Limb (tissue), 2 donors: Measurements from ENCODE around the gene HOXA5.
A peak's percentile ranks its signal among the peaks of the same experiment; 100 is the strongest.

Experiments
- DNase-seq, 2 donors: peaks; one replicate each; pipeline ENCODE4 v3.0.0-alpha.2; 2016; ENCODE audit errors: extremely low spot score in 2 of 2

HOXA5 gene

GRCh38 chr7:27137640-27138315 lies 5.7 kb downstream of the HOXA5 start:
- DNase-seq, result peak in 1 of 2 donors; percentile 19

GRCh38 chr7:27134392-27134791 lies 9.1 kb downstream of the HOXA5 start:
- peak in 1 of 2 donors; percentile 27 for DNase-seq

DNA sequence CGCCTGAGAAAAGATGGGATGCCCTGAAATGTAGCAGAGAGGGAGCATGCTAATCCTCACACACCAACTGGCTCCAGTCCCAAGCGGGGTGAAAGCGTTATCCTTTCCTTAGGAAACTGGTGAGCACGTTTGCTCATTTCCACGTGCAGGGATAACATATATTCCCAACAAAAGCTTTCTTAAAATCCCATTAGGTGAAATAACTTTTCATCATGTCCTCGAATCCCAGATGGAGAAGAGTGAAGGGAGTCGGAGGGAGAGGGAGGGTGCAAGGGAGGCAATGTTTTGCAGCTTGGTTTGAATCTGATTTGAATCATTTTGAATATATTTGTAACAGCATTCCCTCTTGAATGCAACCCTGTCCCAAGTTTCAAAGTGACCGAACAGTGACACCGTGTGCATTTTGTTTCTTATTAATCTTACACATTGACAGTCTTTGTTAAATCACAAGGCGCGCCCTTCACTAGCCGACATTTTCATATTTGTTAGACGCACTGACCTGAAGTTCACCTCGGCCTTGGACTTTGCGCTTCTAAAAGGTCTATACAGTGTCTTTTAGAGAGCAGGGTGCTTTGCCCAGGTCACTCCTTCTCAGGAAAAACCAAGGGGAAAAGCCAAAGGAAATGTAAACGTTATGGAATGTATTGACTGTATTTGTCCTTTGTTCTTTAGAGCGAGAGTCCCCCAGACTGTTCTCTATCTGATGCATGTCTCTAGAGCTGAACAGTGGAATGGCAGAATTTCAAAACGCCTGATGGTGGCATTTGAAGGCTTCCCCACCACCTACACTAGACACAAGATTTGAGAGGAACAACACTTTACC lies 9.9 kb downstream of the HOXA5 start:
- DNase-seq, result peak in 1 of 2 donors; percentile 38

- DNase-seq, result peak in 1 of 2 donors; percentile 11
These were observed 10.5 kb downstream of the HOXA5 start for GRCh38 chr7:27132978-27133377.

DNA sequence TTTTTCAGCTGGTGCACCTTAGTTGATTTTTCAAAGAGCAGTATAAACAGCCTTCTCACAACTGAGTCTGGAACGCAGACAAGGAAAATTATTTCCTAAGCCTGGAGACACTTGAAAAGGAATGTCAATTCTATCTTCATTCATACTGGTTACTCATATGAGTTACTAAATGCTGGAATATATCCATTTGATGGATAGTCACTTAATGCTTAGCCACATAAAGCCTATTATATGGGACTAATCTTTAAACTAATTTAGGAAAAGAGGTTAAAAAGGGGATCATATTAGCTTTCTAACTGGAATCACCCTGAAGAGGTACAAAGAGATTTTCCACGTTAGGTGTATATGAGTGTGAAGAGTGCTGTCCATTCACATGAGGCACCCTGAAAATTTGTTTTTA lies 11.3 kb downstream of the HOXA5 start:
- DNase-seq, result no peak

DNA sequence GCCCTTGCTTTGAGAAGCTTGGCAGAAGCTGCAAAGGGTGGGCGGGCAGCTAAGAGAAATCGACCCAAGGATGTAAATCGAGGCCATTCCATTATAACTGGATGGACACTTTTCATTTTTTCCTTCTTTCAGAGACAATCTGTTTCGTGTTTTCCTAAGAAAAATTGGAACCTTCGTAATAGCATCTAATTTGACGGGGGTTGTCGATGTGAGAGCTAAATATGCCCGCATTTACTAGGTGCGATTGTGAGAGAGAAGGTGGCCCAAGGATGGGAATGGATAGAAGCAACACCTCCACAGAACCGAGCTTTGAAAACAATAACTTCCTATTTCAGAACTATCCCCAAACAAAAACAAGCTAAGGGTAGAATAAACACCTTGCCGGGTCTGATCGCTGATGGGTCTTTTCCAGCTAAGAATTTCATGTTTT lies 12.1 kb downstream of the HOXA5 start:
- DNase-seq, result no peak

GRCh38 chr7:27130540-27131389 lies 12.7 kb downstream of the HOXA5 start, which contains the start of gene HOXA4:
TSS of gene HOXA4 (minus strand) at chr7:27130757. CDS start at chr7:27130733, 24 bp downstream.
- peak; percentile 92 to 96 for DNase-seq

- peak in 1 of 2 donors; percentile 72 for DNase-seq
These were observed 13.5 kb downstream of the HOXA5 start for GRCh38 chr7:27129729-27130539.

- peak in 1 of 2 donors; percentile 43 for DNase-seq
These were observed 14.4 kb downstream of the HOXA5 start for GRCh38 chr7:27128776-27129728.

GRCh38 chr7:27128034-27128433 lies 15.4 kb downstream of the HOXA5 start:
- DNase-seq, result peak; percentile 57 to 90

- DNase-seq, result no peak
These were observed 16.7 kb downstream of the HOXA5 start for GRCh38 chr7:27126596-27127327.

DNA sequence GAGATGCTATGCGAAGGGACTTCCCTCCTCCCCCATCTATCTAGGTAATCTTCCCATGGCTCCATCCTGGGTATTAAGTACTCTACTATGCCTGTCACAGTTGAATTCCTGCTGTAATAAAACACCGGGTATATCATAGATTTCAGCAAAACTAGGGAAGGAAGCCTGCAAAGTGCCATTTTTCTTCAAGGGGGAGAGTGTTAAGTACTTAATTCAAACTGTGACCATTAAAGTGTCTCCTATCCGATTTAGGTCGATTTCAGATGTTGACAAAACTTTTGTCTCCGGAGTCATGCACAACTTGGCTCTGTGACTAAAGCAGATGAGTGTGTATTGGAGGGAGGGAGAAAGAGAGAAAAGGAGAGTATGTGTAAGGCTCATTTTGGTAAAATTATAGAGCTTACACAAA lies 17.5 kb downstream of the HOXA5 start:
- peak in 1 of 2 donors; percentile 14 for DNase-seq

- peak in 1 of 2 donors; percentile 31 for DNase-seq
These were observed 18.4 kb downstream of the HOXA5 start for GRCh38 chr7:27124902-27125689.

DNA sequence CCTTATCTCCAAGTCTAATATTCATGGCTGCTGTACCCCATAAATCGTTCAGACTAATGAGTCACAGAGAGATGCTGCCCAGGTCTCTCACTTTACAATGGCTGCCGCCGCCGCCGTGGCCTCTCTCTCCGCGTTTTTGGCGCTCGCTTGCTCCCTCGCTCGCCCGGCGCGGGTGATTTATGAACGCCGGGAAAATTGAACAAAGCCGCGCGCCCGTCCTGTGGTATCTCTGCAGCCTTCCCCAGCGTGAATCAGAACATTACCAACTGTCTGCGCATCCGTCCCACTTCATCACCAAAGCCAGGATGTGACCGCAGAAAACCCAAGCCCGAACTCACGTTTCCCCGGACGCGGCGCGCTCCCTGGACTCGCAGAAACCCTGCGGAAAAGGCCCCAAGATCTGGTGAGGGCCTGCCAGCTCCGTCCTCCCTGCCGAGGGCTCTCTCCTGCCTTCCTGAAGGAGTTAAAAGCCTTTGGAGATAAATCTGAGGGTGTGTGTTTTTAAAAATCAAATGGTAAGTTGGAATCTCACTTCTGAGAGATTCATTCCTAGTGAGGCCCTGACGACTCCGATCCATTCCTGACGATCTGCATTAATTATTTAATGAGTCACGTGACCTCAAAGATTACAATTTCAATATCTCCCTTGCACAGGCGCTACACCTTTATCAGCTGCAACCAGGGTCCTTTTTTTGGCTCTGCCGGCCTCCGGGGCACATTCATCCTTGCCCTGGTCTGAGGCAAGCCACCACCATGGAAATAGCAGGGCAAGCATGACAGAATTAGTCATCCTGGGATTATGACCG lies 19.2 kb downstream of the HOXA5 start:
- DNase-seq, result peak in 1 of 2 donors; percentile 73

DNA sequence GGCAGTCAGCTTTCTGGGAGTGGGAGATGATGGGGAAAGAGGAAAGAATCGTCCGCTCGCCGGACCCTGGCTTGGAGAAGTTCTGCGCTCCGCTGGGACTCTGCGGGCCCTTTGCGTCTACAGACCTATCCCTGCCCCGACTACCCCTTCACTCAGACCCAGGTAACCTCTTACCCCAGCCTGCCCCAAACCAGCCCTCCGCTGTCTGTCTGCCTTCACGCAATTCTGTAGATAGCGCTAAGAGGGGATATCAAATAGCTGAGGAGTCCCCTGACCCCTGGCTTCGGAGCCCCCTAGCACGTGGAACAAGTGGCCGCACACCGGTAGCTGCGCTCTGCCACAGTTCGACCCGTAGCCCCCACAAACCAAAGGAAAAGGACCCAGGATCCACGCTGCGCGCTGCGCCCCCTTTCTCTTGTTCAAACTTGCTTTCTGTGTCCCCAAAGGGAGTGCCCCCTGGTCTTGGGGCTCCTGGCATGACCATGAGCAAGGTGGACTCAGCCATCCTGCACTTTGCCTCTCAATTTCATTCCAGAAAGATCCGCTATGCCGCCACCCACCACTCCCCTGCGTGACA lies 19.9 kb downstream of the HOXA5 start:
- peak in 1 of 2 donors; percentile 57 for DNase-seq

- peak in 1 of 2 donors; percentile 71 for DNase-seq
These were observed 20.4 kb downstream of the HOXA5 start for GRCh38 chr7:27123007-27123476.
